AG04449 (cell line): ENCODE measurements around the gene C1R.

Experiments used
- CTCF ChIA-PET: fragments of 350-600 bp; formaldehyde crosslinking; extraction: SDS; loops from one replicate; lab custom pipeline; 2021; ENCODE audit warnings: antibody characterized with exemption; lab: Yijun Ruan, JAX
- POLR2A ChIA-PET: fragments of 400-600, 350-600 bp; formaldehyde crosslinking; extraction: SDS; loops from one replicate; lab custom pipeline; 2020; ENCODE audit warnings: antibody characterized with exemption, inconsistent platforms; lab: Yijun Ruan, JAX
- DNase-seq: peaks from one replicate; pipeline ENCODE4 v3.0.0-alpha.2; 2010; ENCODE audit warnings: low read depth, low spot score
- H3K4me3 ChIP-seq: 2 replicates; pipeline ENCODE4 v1.5.1; 2011; ENCODE audit warnings: low read depth, mild to moderate bottlenecking, control low read depth, low read length
- CTCF ChIP-seq: IDR thresholded peaks from one replicate; pipeline ENCODE4 v1.5.1; 2011; ENCODE audit warnings: mild to moderate bottlenecking, moderate library complexity, low read length, control low read depth, inconsistent platforms; ENCODE audit not compliant: insufficient read depth; ENCODE audit errors: missing control alignments

C1R gene

GRCh38 chr12:7032990-7033389 lies 59.3 kb downstream of the C1R start:
- ChIA-PET CTCF (interaction anchor here (0.6 to 2.1 kb wide), 4 partner anchors 8 to 68 kb away, joined by 3 to 9 read pairs (median 6); partner anchors contain the start of gene LPCAT3), POLR2A (no interaction called here)
- TF ChIP-seq CTCF, result no peak
- H3K4me3 ChIP-seq, result no peak overlapping the region
- DNase-seq, result no peak

- H3K4me3 ChIP-seq, result no peak overlapping the region
- no peak for TF ChIP-seq CTCF
- ChIA-PET POLR2A (no interaction called here), CTCF (interaction anchor here (1.0 to 1.3 kb wide), 3 partner anchors 9 to 78 kb away, joined by 4 to 5 read pairs (median 5); partner anchors contain the start of genes C1RL and LPCAT3)
- DNase-seq, result no peak
These were observed 60.9 kb downstream of the C1R start for GRCh38 chr12:7031306-7031705.
